Ammon's horn (tissue), 1 donor: ENCODE data around the gene SCN1A.
"Not testable (repeated sequence)": the region's sequence is repeated elsewhere in the genome, so short reads cannot be mapped to it uniquely, and the experiment has no call there.

Experiments used
- DNase-seq: peaks from one replicate; pipeline ENCODE4 v3.0.0-alpha.2; 2016; ENCODE audit warnings: low spot score

Gene SCN1A

GRCh38 chr2:166127217-166128155 is at the start of gene SCN1A:
Gene SCN1A, minus strand, starts transcription at chr2:166128020. Its CDS starts 54,399 bp downstream, at chr2:166073621.
- peak; percentile 61 for DNase-seq

GRCh38 chr2:166173263-166173662 is 45.4 kb upstream of the SCN1A start:
- DNase-seq = no peak

GRCh38 chr2:166171216-166171615 is 43.4 kb upstream of the SCN1A start:
- no peak for DNase-seq

- DNase-seq = no peak
These were observed 42.5 kb upstream of the SCN1A start for GRCh38 chr2:166170356-166170755.

- no peak for DNase-seq
These were observed 39.6 kb upstream of the SCN1A start for GRCh38 chr2:166167449-166167848.

GRCh38 chr2:166163775-166164174 is 36.0 kb upstream of the SCN1A start:
- no peak for DNase-seq

GRCh38 chr2:166158546-166158945 is 30.7 kb upstream of the SCN1A start:
- DNase-seq = no peak

- no peak for DNase-seq
These were observed 29.8 kb upstream of the SCN1A start for GRCh38 chr2:166157578-166157977.

- DNase-seq = no peak
These were observed 29.2 kb upstream of the SCN1A start for GRCh38 chr2:166156985-166157490.

GRCh38 chr2:166155589-166155988 is 27.8 kb upstream of the SCN1A start:
- DNase-seq = no peak

- DNase-seq = no peak
These were observed 27.0 kb upstream of the SCN1A start for GRCh38 chr2:166154685-166155338.

- DNase-seq = no peak
These were observed 24.2 kb upstream of the SCN1A start for GRCh38 chr2:166152064-166152463.

- no peak for DNase-seq
These were observed 20.9 kb upstream of the SCN1A start for GRCh38 chr2:166148500-166149400.

- DNase-seq = no peak
These were observed 20.1 kb upstream of the SCN1A start for GRCh38 chr2:166147883-166148282.

GRCh38 chr2:166144071-166144470 is 16.3 kb upstream of the SCN1A start:
- no peak for DNase-seq

- no peak for DNase-seq
These were observed 13.1 kb upstream of the SCN1A start for GRCh38 chr2:166140932-166141331.

- DNase-seq = no peak
These were observed 12.7 kb upstream of the SCN1A start for GRCh38 chr2:166140475-166140874.

- DNase-seq = not testable (repeated sequence)
These were observed 11.7 kb upstream of the SCN1A start for GRCh38 chr2:166139479-166139878.

GRCh38 chr2:166138667-166139066 is 10.8 kb upstream of the SCN1A start:
- no peak for DNase-seq

GRCh38 chr2:166138144-166138543 is 10.3 kb upstream of the SCN1A start:
- no peak for DNase-seq

GRCh38 chr2:166137331-166137730 is 9.5 kb upstream of the SCN1A start:
- DNase-seq = no peak

- DNase-seq = no peak
These were observed 8.0 kb upstream of the SCN1A start for GRCh38 chr2:166135849-166136258.
